ENCODE results near the gene ACMSD.

DNA sequence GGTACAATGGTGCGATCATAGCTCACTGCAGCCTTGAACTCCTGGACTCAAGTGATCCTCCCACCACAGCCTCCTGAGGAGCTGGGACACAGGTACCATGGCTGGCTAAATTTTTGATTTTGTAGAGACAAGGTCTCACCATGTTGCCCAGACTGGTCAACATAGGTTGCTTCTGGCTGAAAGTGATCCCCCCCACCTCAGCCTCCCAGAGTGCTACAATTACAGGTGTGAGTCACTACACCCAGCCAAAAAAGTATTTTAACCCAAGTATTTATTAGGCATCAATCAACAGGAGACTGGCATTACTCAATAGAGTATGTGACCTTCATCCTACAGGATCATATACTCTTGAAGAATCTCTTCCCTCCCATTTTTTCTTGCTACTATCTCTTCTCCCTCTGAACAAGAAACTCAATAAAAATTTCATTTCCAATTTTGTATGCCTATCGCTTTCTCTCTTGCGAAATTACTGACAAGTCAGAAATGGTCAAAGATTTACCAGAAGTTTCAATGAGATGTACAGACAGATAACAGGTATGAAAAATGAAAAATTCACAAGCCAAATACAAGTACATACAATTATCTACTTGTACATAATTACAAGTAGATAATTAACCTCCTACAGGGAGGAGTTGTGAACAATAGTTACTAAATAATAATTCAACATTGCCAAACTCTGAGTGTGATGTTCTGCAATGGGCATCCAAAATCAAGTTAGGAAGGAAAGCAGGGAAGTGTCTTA, 45.3 kb downstream of the ACMSD start:
- TF ChIP-seq CTCF (IDR thresholded peaks at IDR 0.05) (no peak), POLR2A (IDR thresholded peaks at IDR 0.05) (no peak)
